NCI-H2107 treated with DMSO at 0.1 percent for 48 hours (cell line): ENCODE measurements around the gene PRKG1.

Experiments
- DNase-seq: peaks from one replicate; lab custom pipeline; 2025; ENCODE audit not compliant: unreplicated experiment; lab: John Stamatoyannopoulos, UW

PRKG1 gene

DNA sequence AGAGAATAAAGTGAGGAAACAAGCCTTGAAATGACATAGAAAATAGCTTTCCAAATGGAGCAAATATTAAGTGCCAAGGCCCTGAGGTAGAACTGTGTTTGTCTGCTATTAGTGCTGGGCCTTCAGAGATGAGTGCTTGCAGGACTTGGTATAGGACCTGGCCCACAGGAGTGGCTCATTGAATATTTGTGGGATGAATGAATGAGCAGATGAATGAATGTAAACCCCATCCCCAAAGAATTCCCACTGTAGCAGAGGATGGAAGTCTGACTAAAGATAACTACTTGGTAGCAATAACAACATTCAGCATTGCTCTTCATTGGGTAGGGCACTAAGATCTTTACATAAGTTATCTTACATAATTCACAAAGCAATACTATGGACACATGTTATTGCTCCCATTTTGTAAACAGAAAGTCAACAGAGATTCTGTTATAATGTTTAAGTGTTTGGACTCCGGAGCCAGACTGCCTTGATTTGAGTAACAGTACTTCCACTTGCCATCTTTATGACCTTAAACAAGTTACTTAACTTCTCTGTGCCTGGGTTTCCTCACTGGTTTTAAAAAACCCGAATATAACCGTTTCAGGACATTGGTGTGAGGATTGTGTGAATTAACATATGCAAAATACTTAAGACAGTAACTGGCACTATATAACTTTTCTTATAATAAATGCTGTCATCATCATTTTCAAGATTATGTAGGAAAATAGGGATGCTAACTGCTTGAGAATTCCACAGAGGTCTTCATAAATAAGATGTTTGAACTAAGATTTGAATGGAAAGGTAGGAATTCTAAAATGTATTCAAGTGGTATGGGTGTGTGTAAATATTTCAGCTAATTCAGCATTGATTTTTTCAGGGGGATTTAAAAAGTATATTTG is 141.9 kb downstream of the PRKG1 start:
- DNase-seq = no peak

DNA sequence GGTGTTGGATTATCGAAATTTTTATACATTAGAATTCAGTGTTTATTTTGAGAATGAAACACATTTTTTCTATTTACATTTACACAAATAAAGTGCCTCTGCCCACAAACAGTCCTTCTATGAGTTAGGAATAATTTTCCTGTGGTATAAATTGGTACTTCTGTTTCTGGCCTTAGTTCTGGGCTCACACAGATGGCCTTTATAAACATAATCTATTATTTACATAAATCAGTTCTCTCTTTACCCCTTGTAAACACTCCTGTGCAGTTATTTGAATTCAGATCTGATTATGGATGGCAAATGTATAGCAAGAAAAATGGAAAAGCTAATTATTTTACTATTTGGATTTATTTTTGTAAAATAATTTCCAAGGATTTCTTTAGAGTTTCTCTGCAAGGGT is 143.2 kb downstream of the PRKG1 start:
- no peak for DNase-seq

DNA sequence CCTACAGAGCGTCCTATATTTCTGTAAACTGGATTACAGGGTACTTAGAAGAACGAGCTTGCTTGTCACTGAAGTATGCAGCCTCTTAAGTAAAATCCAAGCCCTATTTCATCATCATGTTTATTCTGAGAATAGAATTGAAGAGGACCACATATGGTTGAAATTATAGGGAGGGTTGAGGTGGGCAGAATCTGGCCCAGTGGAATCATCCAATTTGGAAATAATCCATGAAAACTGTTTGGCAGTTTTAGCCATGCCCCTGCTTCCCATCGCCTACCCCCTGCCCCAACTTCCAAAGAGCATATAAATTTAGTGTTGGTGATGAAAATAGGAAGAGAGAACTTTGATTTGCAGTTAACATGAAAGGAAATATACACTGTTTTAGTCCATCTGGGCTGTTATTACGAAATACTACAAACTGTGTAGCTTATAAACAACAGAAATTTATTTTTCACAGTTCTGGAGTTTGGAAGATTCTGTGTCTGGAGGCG is 150.4 kb downstream of the PRKG1 start:
- no peak for DNase-seq

DNA sequence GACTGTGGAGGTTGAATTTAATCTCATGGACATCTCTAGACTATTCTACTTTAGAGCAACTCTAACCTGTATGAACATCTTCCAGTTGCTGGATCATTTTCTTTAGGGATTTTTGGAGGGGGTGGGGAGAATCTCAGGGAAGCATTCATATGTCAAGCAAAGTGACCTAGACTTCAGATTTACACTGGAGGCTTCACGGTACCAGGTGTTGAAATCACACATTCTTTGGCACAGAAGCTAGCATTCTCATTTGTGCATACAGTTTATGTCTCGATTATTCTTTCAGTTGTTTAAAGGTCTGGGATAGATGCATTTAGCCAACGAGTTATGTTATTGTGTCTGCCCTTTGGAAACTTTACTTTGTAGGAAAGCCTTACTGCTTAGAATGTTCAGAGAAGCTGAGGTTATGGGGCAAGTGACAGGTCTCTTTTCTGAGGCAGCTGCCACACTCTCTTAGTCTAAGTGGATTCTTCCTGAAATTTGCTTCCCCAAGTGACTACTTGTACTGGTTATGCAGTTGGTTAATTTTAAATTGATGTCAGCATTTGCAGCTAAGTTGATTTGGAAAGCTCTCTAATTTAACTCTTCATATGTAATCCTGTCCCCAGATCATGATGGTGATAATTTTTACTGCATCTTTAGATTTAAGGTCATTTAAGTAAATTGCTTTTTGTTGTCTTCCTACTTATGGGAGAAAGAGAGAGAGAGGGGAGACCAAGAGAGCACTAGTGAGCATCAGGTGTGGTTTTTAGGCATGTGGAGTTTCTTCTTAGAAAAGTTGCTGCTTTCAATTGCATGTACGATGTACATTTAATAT is 153.8 kb downstream of the PRKG1 start:
- no peak for DNase-seq

DNA sequence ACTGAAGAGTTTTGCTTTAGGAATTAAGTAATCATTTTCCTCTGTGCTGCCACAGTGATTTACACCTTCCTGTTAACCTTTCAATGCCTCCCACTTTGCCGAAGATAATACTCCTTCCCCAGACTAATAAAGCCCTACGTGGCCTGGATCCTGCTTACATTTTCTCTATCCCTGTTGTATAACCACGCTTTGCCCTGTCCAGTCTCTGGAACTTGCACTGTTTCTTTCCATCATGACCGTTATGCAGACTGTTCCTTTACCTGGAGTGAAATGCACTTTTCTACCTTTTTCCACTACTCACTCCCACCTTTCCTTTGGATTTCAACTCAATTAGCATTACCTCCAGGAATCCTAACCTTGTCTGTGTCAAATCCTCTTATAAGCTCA is 154.4 kb downstream of the PRKG1 start:
- no peak for DNase-seq

DNA sequence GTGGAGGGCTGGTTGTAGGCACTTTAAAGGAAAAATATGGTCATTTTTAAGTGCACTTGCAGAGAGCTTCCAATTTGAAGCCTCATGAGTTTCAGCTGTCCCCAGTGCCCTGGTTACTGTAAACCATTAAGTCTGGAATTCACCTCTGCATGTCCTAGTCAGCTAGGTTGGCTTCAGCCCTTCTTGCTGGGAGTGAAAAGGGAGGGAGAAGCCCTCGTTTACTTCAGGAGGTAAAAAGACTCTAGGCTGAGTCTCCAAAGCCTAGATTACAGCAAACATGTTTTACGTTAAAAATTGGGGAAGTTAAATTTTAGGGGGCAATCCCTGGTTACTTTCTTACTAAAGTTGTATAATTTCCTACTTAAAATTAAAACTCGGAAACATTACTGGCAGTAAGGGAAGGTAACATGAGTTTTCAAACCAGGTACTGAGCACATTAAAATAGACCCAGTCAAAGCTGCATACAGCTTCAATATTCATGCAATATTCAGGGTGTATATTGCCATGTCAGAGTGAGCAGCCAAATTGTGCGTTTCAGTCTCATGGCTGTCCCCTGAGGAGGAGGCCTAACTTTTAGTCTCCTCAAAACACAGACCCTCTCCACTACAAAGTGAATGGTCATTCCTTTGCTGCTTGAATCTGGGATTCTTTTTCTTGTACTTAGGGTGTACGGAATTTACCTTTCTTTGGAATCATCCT is 156.7 kb downstream of the PRKG1 start:
- DNase-seq = no peak

DNA sequence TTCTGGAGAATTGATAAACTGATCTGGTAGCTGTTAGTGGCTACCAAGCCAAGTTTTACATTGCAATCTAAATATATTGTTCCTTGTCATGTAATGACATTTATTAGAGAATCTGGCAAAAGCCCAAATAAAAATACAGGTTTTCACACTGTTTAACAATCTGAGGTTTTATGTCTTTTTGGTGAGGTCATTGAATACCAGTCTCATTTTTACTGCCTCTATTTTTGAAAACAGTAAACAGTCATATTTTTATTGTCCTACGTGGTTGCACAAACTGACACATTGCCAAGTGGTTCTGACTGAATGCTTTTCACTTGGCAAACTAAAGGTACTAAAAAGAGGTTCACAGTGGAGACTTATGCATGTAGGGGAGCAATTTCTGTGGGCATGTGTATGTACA is 157.5 kb downstream of the PRKG1 start:
- no peak for DNase-seq

DNA sequence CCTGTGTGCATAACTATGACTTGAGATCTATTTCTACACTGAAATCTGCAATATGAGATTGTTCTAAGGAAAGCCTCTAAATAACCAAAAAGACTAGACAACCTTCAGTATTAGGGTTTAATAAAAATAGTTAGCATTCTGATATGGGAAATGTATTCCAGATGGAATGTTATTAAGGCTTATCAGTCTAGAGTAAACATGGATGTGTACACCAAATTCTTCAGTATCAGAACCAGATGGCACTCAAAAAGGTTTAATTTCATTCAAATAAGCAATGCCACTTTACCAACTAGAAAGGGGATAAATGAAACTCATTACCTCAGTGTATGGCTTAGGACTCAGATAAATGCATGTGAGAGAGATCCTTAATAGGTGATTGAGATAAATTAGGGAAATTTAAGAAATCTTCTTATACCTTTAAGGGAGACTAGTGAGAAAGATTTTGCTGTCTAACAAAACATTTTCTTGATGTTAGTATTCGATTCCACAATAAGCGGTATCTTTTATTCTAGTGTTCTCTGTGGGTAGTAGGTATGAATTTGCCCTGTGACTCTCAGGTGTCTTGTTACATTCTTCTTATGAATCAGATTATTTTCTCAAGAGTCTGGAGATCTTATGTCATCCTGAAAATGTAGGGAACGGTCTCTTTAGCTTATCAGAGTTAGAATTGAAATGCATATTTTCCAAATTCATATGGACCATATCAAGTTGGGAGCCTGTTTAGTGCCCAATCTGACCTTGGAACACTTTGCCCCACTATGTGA is 159.2 kb downstream of the PRKG1 start:
- DNase-seq = no peak

DNA sequence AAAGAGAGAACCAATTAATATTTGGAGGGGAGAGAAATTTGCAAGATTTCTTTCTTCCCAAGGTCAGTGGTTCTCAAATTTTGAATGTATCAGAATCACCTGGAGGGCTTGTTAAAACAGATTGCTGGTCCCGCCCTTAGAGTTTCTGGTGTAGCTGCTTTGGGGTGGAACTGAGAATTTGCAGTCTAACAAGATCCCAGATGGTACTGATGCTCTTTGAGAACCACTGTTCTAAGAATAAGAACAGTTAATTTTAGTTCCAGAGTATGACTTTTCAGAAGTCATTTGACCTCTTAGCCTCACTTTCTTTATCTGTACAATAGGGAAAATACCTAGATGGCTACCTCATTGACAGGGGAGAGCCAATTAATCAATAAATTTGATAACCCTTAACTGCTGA is 161.6 kb downstream of the PRKG1 start:
- no peak for DNase-seq

DNA sequence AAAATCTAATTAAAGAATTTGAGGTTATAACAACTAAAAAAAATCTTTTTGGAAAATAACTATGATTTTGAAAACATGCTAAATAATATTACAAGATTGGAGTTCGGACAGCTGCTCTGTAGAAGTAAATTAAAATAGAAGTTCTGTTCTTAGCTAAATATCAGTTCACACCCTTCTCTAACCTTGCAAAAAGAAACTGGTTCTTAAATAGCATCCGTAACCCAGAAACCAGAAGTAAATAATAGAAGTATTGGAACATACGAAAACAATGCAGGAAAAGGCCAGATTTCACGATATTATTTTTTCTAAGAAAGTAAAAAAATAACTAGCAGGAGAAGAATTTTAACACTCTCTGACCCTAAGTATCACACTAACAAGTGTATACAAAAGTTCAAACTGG is 164.7 kb downstream of the PRKG1 start:
- no peak for DNase-seq

DNA sequence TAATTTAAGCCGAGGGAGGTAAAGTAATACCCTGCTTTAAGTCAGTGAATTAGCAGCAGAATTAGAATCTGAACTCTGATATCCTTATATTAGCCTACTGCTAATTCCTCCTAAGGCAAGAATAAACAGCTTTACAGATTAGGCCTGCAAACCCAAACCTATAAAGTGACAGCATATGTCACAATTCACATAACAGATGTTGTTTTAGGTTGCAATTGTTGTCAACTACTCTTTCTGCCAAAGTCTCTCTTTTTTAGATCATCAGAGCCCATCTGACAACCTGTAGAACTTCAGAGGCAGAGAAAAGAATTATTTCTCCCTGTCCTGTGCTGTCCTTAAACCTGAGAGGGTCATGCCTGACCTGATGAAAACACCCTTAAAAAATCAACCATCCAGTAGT is 167.2 kb downstream of the PRKG1 start:
- DNase-seq = no peak

DNA sequence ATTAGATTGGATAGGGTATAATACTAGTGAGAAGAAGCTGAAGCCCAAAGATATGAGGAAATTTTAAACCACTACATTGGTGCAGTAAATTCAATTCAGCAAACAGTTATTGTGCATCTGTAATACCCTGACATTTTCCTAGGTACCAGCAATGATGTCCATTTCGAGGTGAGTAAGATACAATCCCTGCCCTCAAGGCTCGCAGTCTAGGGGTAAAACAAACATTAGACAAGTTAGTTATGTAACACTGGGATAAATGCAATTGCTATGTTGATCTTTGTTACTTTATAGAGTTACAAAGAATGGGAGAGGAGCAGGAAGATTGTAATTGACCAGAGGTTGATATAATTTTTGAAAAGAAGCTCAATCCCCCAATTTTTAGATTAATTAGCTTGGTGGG is 168.1 kb downstream of the PRKG1 start:
- DNase-seq = no peak

DNA sequence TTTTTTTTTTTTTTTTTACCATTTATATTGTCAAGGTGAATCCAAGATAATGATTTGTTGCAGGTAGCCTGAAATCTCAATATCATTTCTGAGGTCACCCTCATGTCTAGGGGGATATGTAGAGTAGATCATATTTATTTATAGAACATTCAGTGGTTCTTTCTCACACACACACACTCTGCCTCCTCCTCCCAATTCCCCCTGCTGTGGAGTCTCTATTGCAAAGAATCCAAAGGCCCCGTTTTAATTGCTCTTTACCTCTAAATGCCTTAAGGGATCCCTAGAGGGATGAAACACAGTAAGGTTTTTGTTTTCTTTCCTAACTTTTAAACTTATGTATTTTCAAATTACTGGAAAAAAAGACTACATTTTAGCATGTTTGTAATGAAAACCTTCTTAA is 170.0 kb downstream of the PRKG1 start:
- no peak for DNase-seq

DNA sequence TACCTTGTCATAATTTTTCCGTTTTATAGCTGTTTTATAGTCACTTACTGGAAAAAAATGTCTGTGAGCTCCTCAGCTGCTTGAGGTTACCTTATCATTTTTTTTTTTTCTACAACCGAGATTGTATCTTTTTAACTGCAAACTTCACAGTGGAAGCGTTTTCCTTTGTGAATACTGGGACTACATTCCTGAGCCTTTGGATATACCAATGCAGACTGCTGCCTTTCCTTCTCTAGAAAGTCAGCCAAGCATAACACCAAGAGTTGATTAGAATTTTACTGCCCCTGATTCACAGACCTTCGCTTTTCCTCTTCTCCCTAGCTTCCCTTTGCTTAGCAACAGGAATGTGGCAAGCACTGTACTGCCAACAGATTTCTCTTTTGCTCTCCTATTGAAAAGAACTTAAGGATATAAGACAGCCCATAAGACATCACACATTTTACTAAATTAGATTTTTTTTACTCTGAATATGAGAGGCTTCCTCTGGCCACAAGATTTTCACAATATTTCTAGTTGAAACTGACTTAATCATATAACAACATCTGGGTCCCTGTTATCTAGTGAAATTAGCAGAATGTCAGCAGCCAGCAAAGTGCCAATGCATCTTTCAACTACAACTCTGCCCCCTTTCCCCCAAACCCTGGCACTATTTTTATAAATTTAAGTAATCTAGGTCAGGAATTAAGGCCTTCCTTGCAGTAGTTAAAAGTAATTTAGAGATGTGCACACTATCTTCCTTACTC is 170.6 kb downstream of the PRKG1 start:
- DNase-seq = no peak

DNA sequence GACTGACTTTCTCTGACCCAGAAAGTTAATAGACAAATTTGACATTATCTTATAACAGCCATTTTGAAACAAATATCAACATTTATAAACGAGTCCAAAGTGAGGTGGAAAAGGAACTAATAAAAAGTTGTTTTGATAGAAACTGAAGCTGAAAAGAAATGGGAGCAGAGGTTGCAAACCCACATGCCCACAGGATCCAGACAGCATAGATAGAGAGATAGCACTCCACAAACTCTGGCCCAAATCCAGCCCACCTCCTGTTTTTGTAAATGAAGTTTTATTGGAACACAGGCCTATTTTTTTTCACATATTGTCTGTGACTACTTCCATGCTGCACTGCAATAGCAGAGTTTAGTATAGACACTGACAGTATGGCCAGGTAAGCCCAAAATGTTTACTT is 171.9 kb downstream of the PRKG1 start:
- DNase-seq = no peak

DNA sequence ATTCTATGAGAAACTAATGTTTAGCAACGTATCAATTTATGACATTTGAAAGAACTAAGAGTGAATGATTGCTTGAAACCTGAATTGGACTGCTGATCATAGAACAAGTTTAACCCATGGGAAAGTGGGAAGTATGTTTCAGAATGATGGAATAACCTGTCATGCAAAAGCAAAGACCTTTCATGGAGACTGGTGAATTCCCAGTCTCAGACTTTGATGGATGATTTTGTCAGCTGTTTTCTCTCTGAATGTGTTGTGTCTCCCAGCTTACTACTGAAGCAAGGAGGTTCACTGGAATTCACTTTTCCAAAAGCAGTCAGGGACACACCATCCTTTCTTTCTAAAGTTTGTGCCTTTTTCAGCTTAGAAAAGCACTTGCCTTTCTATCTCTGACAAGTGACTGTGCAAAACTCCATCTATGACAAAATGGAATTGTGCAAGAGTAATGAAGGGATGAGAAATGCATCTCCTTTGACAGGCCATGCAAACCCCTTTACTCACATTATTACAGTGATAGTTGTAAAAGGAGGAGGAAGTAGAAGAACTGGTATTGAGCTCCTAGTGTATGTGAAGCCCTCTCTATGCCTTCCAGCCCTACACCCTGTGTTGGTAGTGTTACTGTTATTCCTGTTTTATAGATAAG is 176.1 kb downstream of the PRKG1 start:
- DNase-seq = no peak

DNA sequence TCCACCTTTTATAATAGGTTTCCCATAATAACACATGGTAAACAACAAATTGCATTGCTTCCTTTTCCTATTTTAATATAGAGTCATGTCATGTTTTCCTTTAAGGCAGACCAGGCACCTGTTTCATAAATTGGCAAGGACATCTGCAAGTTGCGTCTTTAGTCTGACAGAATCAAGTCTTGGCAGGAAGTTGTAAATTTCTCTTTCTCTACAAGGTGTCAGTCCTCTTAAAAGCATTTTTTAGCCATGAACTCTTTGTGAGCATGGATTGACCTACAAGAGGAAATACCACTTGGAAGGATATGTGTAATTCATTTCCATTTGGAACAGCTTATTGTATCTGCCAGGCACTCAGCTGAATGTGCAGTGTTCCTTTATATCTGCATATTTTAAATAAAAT is 176.8 kb downstream of the PRKG1 start:
- no peak for DNase-seq

DNA sequence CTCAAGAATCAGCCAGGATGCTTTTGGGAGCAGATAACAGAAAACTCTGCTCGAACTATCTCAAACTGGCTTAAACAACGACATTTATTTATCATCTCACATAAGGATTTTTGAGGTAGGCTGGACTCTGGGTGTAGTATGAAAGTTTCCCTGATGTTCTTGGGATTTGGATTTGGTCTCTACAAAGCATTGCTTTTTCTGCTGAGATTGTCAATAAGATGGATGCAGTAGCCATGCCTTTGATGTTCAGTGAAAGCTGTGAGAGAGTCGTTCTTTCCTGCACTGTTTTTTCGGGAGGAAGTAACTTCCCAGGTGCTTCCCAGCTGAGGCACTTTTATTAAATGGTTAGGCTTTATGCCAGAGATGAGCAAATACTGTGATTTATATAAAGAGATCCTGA is 181.1 kb downstream of the PRKG1 start:
- DNase-seq = no peak

DNA sequence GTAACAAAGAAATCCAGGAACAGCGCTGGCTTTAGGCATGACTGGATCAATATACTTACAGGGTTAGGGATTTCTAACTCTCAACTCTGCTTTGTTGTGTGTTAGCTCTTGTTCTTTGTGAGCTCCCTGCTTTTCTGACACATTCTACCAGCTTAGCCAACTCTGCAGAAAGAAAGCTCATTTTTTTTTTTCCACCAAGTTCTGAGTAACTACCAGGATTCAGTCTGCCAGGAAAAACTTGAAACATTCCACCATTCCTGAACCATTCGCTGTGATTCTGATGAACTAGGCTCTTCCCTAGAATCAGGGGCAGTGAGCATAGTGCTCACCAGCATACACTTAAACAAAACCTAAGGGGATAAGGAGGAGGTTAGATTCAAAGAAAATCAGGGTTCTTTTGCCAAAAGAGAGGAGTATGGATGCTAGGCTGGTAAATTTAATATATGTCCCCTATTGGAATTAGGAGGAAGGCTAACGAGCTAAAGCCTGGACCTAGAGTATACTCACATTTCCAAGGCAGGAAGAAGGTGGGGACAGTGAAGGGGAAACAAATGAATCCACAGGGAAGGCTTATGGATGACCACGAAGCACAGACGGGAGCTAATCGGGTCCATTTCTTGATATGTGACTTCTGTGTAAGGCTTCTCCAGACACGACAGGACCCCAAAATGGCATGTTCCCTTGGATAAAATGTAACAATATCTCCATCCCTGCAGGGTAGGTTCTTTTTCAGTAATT is 183.4 kb downstream of the PRKG1 start:
- no peak for DNase-seq
